Heart left ventricle (tissue), 13 donors: ENCODE measurements around the gene NEK8.

ENCODE experiments used
- POLR2A ChIP-seq, 2 donors: fragments of 450-650 bp; IDR thresholded peaks; one replicate each; pipeline ENCODE4 v1.6.1; 2017; ENCODE audit warnings: antibody characterized with exemption in 2 of 2, mild to moderate bottlenecking in 2 of 2, moderate library complexity in 2 of 2
- TF ChIP-seq, protein P1 (sequence below), 12 donors: fragments of 200-600 bp; sonication (generic) in 4 of 12; IDR thresholded peaks; one replicate each; pipeline versions ENCODE4 v1.5.0 to v1.8.0; 2018 to 2022; ENCODE audit warnings: antibody characterized with exemption in 12 of 12, mild to moderate bottlenecking in 5 of 12
- donor health status: ischemic (EF 13 %, LVEDD 7.1; RV severe dilation, severe dysfunction).
- donor health status: DM: no; HTN: yes; CAD: no.
- donor health status: DM: no; HTN: no; CAD: no.
- donor health status: ischemic (EF 25% LVEDD 6.9; RV normal size, moderate dysfunction).
- donor health status: ischemic (EF 25% LVEDD 5.7; RV mildly dilated, moderate dysfunction).
- donor health status: ischemic (EF 35%, LVEDD 5.7; RV mildly dilated, moderate dysfunction).
- donor health status: nonischemic (EF 11% LVEDD 7.7; RV severe dilation, severe dysfunction).
- donor health status: DM: yes; HTN: yes; CAD: no.
- donor health status: PGD.
- donor health status: ischemic (EF 29% LVEDD 5.4; RV normal size, mild dysfunction).
- donor health status: nonischemic (EF 23%, LVEDD 6.1; RV moderate dilation, normal function).

DNA sequence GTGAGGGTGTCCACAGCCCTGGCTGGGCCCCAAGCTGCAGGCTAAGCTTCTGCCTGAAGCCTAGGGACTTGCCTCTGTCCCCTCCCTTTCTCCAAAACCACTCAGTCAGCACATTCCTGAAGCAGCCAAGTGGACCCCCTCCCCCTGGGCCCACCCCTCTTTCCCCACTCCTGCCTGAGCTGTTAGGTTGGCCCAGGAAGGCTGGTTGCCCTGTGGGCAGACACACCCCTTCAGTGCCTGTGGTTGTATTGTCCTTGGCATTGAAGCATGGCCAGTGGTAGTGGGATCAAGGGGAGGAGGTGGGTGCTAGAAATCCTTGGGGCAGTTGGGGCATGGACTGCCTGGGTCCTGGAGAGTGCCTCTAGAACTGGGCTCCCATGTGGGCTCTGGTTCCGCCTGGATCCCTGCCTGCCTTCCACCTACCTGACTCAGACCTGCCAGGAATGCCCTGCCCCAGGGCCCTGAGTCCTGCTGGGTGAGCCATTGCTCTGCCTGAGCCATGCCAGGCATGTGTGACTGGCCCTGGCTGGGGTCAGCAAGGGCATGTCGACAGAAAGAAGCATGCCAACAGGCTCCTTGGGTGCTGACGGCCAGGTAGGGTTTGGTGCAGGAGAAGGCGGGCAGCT lies 17.3 kb downstream of the NEK8 start:
- TF ChIP-seq, protein P1, sequence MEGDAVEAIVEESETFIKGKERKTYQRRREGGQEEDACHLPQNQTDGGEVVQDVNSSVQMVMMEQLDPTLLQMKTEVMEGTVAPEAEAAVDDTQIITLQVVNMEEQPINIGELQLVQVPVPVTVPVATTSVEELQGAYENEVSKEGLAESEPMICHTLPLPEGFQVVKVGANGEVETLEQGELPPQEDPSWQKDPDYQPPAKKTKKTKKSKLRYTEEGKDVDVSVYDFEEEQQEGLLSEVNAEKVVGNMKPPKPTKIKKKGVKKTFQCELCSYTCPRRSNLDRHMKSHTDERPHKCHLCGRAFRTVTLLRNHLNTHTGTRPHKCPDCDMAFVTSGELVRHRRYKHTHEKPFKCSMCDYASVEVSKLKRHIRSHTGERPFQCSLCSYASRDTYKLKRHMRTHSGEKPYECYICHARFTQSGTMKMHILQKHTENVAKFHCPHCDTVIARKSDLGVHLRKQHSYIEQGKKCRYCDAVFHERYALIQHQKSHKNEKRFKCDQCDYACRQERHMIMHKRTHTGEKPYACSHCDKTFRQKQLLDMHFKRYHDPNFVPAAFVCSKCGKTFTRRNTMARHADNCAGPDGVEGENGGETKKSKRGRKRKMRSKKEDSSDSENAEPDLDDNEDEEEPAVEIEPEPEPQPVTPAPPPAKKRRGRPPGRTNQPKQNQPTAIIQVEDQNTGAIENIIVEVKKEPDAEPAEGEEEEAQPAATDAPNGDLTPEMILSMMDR (IDR thresholded peaks at IDR 0.05) = no peak
- TF ChIP-seq POLR2A (IDR thresholded peaks at IDR 0.05) = no peak
